Measurements from ENCODE around the gene DCAF7.

The DCAF7 gene

DNA sequence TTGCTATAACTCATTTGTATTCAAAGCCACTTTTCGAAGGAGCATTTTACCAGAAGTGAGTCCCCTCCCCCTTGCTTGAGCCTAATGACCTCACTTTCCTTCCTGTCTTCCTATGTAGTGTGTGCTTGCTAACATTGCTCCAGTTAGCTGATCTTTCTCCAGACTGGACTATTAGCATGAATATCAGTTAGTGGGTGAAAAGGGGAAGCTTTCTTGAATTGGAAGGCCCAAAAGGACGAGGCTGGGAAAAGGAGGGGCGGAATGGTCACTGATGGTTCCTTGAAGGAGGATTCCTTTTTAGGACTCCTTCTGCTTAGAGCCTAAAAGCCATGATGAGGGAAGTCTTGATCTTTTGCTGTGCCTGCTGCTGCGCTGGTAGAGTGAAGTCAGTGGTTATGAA, 83.9 kb downstream of the DCAF7 start:
- no peak for DNase-seq

DNA sequence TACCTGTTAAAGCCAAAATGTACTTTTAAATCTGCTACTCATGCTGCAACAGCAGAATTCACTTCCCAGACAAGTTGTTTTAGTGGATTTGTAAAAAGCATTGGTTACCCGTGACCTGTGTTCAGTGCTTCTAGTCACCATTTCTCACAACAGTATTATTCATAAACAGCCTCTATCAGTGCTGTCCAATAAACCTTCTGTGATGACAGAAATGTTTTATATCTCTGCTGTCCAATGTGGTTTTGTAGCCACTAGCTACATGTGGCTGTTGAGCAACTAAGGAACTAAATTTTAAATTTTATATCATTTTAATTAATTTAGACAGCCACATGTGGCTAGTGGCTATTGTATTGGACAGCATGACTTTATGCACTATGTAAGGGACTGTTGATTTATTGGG, 84.5 kb downstream of the DCAF7 start:
- DNase-seq, result no peak

DNA sequence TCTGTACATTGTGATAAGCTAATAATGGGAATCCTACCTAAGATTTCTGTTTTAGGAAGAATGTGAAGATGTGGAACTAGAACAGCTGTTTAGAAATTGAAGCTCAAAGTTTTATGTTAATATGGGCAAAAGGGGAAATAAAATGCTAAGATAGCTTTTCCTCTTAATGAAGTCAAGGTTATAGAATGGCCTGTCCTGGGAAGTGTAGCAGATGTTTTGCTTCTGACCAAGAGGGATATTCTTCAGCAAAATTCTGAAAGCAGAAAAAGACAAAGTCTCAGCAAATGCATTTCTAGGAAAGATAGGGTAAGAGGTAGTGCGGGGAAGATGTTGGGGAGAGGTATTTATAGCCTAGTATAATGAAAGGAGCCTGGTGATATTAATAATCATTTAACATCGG, 85.0 kb downstream of the DCAF7 start:
- DNase-seq, result no peak

DNA sequence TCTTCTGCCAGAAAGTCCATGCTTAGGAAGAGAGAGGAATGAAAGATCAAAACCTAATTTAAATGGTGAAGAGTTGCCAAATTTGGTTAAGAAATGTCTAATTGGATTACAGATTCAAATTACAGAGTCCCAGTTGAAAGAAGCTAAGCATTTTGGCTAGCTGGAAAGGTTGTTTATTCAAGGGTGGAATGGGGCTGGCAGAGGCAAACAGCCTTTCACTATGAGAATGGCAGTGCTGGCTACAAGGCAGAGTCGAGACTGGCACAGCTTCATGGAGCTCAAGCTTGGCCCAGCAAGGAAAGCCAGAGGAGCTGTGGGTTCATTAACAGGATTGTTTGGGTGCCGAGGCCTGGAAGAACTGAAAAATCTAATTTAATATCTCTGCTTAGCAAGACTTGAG, 85.5 kb downstream of the DCAF7 start:
- no peak for DNase-seq

DNA sequence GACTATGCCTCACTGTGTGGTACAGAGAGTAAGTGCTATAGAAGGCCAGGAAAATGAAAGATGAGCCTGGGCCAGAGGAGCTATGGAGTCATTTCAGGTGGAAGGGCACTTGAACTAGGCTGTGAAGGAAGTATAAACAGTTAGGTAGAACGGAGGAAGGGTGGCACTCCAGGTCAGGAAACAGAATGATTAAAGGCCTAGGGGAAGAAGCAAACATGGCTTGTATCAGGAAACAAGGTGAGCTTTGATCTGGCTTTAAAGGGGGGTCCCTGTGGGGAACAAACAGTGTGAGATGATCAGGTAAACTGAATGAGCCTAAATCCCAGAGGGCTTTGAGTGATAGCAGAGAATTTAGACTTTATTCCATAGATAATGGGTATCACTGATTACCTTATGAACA, 88.8 kb downstream of the DCAF7 start:
- DNase-seq, result no peak

DNA sequence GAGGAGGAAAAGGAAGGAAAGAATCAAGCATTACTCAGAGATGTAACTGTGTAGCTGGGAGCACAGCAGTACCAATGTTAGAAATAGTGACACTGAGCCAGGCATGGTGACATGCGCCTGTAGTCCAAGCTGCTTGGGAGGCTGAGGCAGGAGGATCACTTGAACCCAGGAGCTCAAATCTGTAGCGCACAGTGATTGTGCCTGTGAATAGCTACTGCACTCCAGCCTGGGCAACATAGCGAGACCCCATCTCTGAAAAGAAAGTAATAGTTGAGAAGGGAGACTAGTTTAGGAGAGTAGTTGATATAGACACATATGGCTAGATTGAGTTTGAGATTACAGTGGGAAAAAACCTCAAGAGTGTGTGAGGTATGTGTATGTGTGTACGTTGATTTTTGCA, 89.8 kb downstream of the DCAF7 start:
- DNase-seq, result no peak

DNA sequence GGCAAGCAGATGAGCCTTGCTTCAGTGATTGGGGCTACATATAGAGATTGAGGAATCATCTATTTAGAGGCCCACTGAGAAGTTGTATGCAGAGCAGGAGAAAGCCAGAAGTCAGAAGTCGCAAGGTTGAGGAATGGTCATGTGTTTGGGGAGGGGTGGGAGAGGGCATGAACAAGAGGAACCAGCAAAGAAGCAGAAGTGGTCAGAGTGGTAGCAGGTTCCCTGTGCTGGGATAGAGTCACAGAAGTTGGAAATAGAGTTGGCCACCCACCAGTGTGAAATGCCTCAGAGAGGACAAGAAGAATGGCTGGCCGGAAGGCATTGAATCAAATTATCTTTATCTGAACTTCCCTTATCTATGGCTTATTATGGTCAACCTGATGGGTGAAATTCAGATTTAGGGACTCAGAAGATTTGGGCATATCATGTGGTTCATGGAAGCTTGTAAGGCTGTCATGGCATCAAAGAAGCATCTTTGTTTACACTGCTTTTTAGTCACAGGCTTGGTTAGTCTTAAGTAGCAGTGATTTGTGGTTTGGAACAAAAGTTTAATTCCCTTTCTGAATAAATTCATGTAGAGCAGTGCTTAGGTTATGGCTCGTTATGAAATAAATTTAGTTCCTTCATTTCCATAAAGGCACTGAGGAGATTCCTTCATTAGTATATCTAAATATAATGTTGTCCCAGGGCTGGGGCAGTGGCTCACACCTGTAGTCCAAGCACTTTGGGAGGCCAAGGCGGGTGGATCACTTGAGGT, 91.6 kb downstream of the DCAF7 start:
- DNase-seq, result no peak
